IMR-90 (cell line): ENCODE results near the gene TACC2. TPM values are rescaled to one million over a fixed set of nuclear protein-coding genes. Genes with fewer than 3 reads are reported as not detected.

Experiments used
- ATAC-seq: fragments of 200-7000 bp; cut with Tn5 transposase; 2 replicates; pipeline ENCODE4 v1.9.1; 2020; ENCODE audit warnings: low read depth, mild to moderate bottlenecking, moderate library complexity
- BruUV-seq: library from RNA; stranded (reverse); fragments of 400-500 nt; replicated peaks from 2 replicates; lab custom pipeline; 2021; lab: Mats Ljungman, UMichigan
- CTCF ChIA-PET: fragments of 300-600 bp; formaldehyde crosslinking; extraction: SDS; loops from one replicate; lab custom pipeline; 2021; ENCODE audit warnings: antibody characterized with exemption; lab: Yijun Ruan, JAX
- POLR2A ChIA-PET: fragments of 300-600 bp; sonication (Branson Sonifier 250); formaldehyde crosslinking; loops from one replicate; lab custom pipeline; 2022; ENCODE audit warnings: antibody characterized with exemption; ENCODE audit not compliant: unreplicated experiment; lab: Charles Lee
- DNase-seq: peaks from one replicate; pipeline ENCODE4 v3.0.0; 2013
- H2AFZ ChIP-seq: replicated peaks from 2 replicates; pipeline ENCODE3; 2013; ENCODE audit warnings: low read length, mild to moderate bottlenecking; ENCODE audit not compliant: poor library complexity
- H2AK5ac ChIP-seq: 2 replicates; pipeline ENCODE4 v1.6.1; 2013; ENCODE audit warnings: low read depth, low read length, inconsistent platforms
- H2AK9ac ChIP-seq: replicated peaks from 2 replicates; pipeline ENCODE3; 2013; ENCODE audit warnings: mild to moderate bottlenecking, low read depth, low read length, moderate library complexity; ENCODE audit not compliant: poor library complexity
- H2BK120ac ChIP-seq: 2 replicates; pipeline ENCODE4 v1.6.1; 2013; ENCODE audit warnings: low read depth, low read length, inconsistent platforms
- H2BK15ac ChIP-seq: 3 replicates; pipeline ENCODE4 v1.6.1; 2013; ENCODE audit warnings: low read depth, low read length, inconsistent platforms
- H2BK20ac ChIP-seq: 2 replicates; pipeline ENCODE4 v1.6.1; 2013; ENCODE audit warnings: low read depth, mild to moderate bottlenecking, inconsistent platforms, low read length, moderate library complexity
- H2BK5ac ChIP-seq: 2 replicates; pipeline ENCODE4 v1.6.1; 2013; ENCODE audit warnings: mild to moderate bottlenecking, low read depth, low read length, inconsistent platforms; ENCODE audit not compliant: poor library complexity, severe bottlenecking
- H3K14ac ChIP-seq: replicated peaks from 2 replicates; pipeline ENCODE4 v1.6.1; 2013; ENCODE audit warnings: low read depth, low read length, inconsistent platforms
- H3K18ac ChIP-seq: 2 replicates; pipeline ENCODE4 v1.6.1; 2013; ENCODE audit warnings: low read depth, low read length, control low read depth
- H3K23ac ChIP-seq: 2 replicates; pipeline ENCODE4 v1.6.1; 2013; ENCODE audit warnings: low read depth, low read length, inconsistent platforms
- H3K27ac ChIP-seq: 2 replicates; pipeline ENCODE4 v1.5.1; 2013; ENCODE audit warnings: mild to moderate bottlenecking, control low read depth, low read length; ENCODE audit not compliant: insufficient read depth
- H3K27me3 ChIP-seq: 2 replicates; pipeline ENCODE4 v1.6.1; 2013; ENCODE audit warnings: low read length; ENCODE audit not compliant: control insufficient read depth, insufficient read depth
- H3K36me3 ChIP-seq: 2 replicates; pipeline ENCODE4 v1.6.1; 2013; ENCODE audit warnings: low read length, mixed read lengths; ENCODE audit not compliant: control insufficient read depth, insufficient read depth
- H3K4ac ChIP-seq: 2 replicates; pipeline ENCODE4 v1.6.1; 2013; ENCODE audit warnings: low read depth, low read length, inconsistent platforms
- H3K4me1 ChIP-seq: 2 replicates; pipeline ENCODE4 v1.6.1; 2013; ENCODE audit warnings: low read length, mixed read lengths; ENCODE audit not compliant: control insufficient read depth, insufficient read depth
- H3K4me2 ChIP-seq: 2 replicates; pipeline ENCODE4 v1.6.1; 2013; ENCODE audit warnings: low read depth, mild to moderate bottlenecking, control low read depth, low read length, moderate library complexity
- H3K4me3 ChIP-seq: 2 replicates; pipeline ENCODE4 v1.5.1; 2013; ENCODE audit warnings: low read depth, mild to moderate bottlenecking, control low read depth, low read length, moderate library complexity; ENCODE audit not compliant: insufficient read depth
- H3K56ac ChIP-seq: 2 replicates; pipeline ENCODE4 v1.6.1; 2013; ENCODE audit warnings: low read length, inconsistent platforms; ENCODE audit not compliant: insufficient read depth; ENCODE audit errors: extremely low read depth
- H3K79me1 ChIP-seq, 2 experiments: 2 replicates each; pipeline ENCODE4 v1.6.1; 2013; ENCODE audit warnings: low read length in 2 of 2, inconsistent platforms in 1 of 2, low read depth in 1 of 2
- H3K9ac ChIP-seq: 2 replicates; pipeline ENCODE4 v1.6.1; 2013; ENCODE audit warnings: low read depth, low read length, control low read depth
- H3K9me1 ChIP-seq: 2 replicates; pipeline ENCODE4 v1.6.1; 2013; ENCODE audit warnings: low read length, inconsistent platforms; ENCODE audit not compliant: insufficient read depth
- H3K9me3 ChIP-seq: 2 replicates; pipeline ENCODE4 v1.6.1; 2013; ENCODE audit warnings: low read length; ENCODE audit not compliant: control insufficient read depth, insufficient read depth
- H4K20me1 ChIP-seq: 2 replicates; pipeline ENCODE4 v1.6.1; 2013; ENCODE audit warnings: low read length, inconsistent platforms; ENCODE audit not compliant: insufficient read depth
- H4K5ac ChIP-seq: 2 replicates; pipeline ENCODE4 v1.6.1; 2013; ENCODE audit warnings: mild to moderate bottlenecking, low read depth, low read length, control low read depth
- H4K8ac ChIP-seq, 2 experiments: 2 replicates each; pipeline ENCODE4 v1.6.1; 2013; ENCODE audit warnings: low read depth in 2 of 2, low read length in 2 of 2, control low read depth in 1 of 2, inconsistent platforms in 1 of 2
- H4K91ac ChIP-seq: 2 replicates; pipeline ENCODE4 v1.6.1; 2013; ENCODE audit warnings: low read depth, low read length, inconsistent platforms; ENCODE audit not compliant: insufficient read depth
- BHLHE40 ChIP-seq: fragments of 150-350 bp; IDR thresholded peaks from 2 replicates; pipeline ENCODE4 v1.6.1; 2016; ENCODE audit warnings: mild to moderate bottlenecking, low read depth, low read length
- CEBPB ChIP-seq: IDR thresholded peaks from 2 replicates; pipeline ENCODE4 v1.6.1; 2012; ENCODE audit warnings: low read depth, low read length, improper control_type of control experiment
- CHD1 ChIP-seq: IDR thresholded peaks from 2 replicates; pipeline ENCODE4 v1.6.1; 2012; ENCODE audit warnings: low read depth, low read length, improper control_type of control experiment
- MAFK ChIP-seq: IDR thresholded peaks from 2 replicates; pipeline ENCODE4 v1.6.1; 2012; ENCODE audit warnings: low read depth, low read length, improper control_type of control experiment
- MXI1 ChIP-seq: IDR thresholded peaks from 2 replicates; pipeline ENCODE4 v1.6.1; 2012; ENCODE audit warnings: low read depth, mild to moderate bottlenecking, low read length, moderate library complexity, borderline replicate concordance
- NFE2L2 ChIP-seq: fragments of 150-350 bp; IDR thresholded peaks from 2 replicates; pipeline ENCODE4 v1.6.1; 2016; ENCODE audit warnings: low read depth, mild to moderate bottlenecking, low read length
- RFX5 ChIP-seq: IDR thresholded peaks from 2 replicates; pipeline ENCODE4 v1.8.0; 2012; ENCODE audit warnings: low read depth, mild to moderate bottlenecking, low read length, moderate library complexity
- SMC3 ChIP-seq: fragments of 150-350 bp; IDR thresholded peaks from 2 replicates; pipeline ENCODE4 v1.6.1; 2016; ENCODE audit warnings: low read depth, mild to moderate bottlenecking, antibody characterized with exemption, low read length, moderate library complexity
- WGBS, 2 experiments: methylation state at CpG; one replicate each; pipeline versions ENCODE4 v1.1.5 to v1.1.7; 2013; ENCODE audit warnings: missing lambda C conversion rate in 2 of 2; ENCODE audit not compliant: insufficient read length in 1 of 2; ENCODE audit errors: extremely low coverage in 2 of 2; 5-methylcytosine and 5-hydroxymethylcytosine counted together
- dilution Hi-C: fragments of 300-500 bp; cut with HindIII; formaldehyde crosslinking; loops from one replicate; pipeline ENCODE4 v1.14.3; 2018; ENCODE audit warnings: low sequenced_read_pairs; ENCODE audit not compliant: unreplicated experiment
- in situ Hi-C: fragments of 300-500 bp; cut with MboI; formaldehyde crosslinking; loops from 3 replicates; pipeline ENCODE4 v1.14.3; 2019; ENCODE audit warnings: low sequenced_read_pairs, inconsistent platforms, mixed read lengths
- intact Hi-C: fragments of 100-400 bp; cut with micrococcal nuclease; formaldehyde crosslinking; loops from 2 replicates; pipeline ENCODE4 v1.10.0; 2022
- polyA plus RNA-seq, 3 experiments: library from polyadenylated mRNA; depleted of rRNA; stranded (reverse); fragments of >200 nt; gene quantifications; 2 replicates each; pipeline ENCODE4 v1.2.3, GENCODE V29; 2012; ENCODE audit warnings: low replicate concordance in 1 of 3
- total RNA-seq: library from RNA; depleted of rRNA; stranded (reverse); fragments of >200 nt; gene quantifications from 2 replicates; pipeline ENCODE4 v1.2.3, GENCODE V29; 2012
- TF ChIP-seq, protein P1 (sequence below): fragments of 150-350 bp; IDR thresholded peaks from 2 replicates; pipeline ENCODE4 v1.6.1; 2016; ENCODE audit warnings: low read depth, mild to moderate bottlenecking, low read length, moderate library complexity, borderline replicate concordance

TACC2 gene
- total and polyA plus RNA-seq, 2 of the 4 experiments (the other 2 are of a cell fraction) = 2.9 to 15.4 TPM

DNA sequence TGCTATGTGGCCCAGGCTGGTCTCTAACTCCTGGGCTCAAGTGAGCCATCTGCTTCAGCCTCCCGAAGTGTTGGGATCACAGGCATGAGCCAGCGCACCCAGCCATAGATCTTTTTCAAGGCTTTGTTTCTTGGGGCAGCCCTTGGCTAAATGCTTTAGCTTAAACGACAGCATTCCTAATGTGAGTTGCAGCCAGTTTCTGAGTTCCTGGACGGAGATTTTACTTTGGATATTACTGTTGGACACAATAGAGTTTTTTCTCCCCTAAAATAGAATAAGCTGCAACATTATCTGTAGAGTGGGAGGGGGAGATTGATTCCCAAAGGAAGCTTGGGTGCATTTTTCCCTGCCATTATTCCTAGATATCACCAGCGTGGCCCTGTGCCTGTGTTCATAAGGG lies 179.1 kb downstream of the TACC2 start:
- Histone ChIP-seq H3K14ac (no peak overlapping the region), H2BK20ac (no peak overlapping the region), H3K79me1 (peaks cover 33 to 49% of the 10 kb centered on the region in 2 experiments), H3K27me3 (no peaks in the 10 kb centered on the region), H2BK120ac (no peak overlapping the region), H2AK9ac (no peak overlapping the region), H3K56ac (no peak overlapping the region), H3K4ac (no peak overlapping the region), H3K23ac (no peak overlapping the region), H4K5ac (no peak overlapping the region), H3K4me1 (peaks cover 4% of the 10 kb centered on the region), H2AFZ (no peak overlapping the region), H4K8ac (no peak overlapping the region), H4K91ac (no peak overlapping the region), H2AK5ac (no peak overlapping the region), H3K9me3 (no peaks in the 10 kb centered on the region), H3K9me1 (peaks cover 3% of the 10 kb centered on the region; the same call in 1 of the 2 replicates), H4K20me1 (peaks cover 7% of the 10 kb centered on the region; the same call in 1 of the 2 replicates), H3K27ac (no peak overlapping the region), H3K4me3 (no peak overlapping the region), H3K4me2 (no peak overlapping the region), H2BK15ac (no peak overlapping the region), H3K36me3 (no peaks in the 10 kb centered on the region), H3K9ac (no peak overlapping the region), H2BK5ac (no peak overlapping the region), H3K18ac (no peak overlapping the region)
- DNase-seq (no peak), ATAC-seq (no peak)
- in situ Hi-C loops = loop anchor here (25.0 kb wide), 1 partner anchor 694 kb away; no protein-coding TSS in a partner anchor
- dilution Hi-C loops = no loop called here
- BruUV-seq = no TSS peak
- POLR2A ChIA-PET = no interaction called here
- 100% methylated on average over 1 of the region's 5 CpGs; no CpG with 5 or more reads in 1 of the 2 experiments for WGBS, 2 experiments
- intact Hi-C loops = no loop called here
- no peak for TF ChIP-seq NFE2L2
- TF ChIP-seq CHD1 = no peak
- TF ChIP-seq BHLHE40 = no peak
- TF ChIP-seq, protein P1, sequence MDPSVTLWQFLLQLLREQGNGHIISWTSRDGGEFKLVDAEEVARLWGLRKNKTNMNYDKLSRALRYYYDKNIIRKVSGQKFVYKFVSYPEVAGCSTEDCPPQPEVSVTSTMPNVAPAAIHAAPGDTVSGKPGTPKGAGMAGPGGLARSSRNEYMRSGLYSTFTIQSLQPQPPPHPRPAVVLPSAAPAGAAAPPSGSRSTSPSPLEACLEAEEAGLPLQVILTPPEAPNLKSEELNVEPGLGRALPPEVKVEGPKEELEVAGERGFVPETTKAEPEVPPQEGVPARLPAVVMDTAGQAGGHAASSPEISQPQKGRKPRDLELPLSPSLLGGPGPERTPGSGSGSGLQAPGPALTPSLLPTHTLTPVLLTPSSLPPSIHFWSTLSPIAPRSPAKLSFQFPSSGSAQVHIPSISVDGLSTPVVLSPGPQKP = no peak
- TF ChIP-seq SMC3 = no peak
- no peak for TF ChIP-seq MXI1
- no peak for TF ChIP-seq MAFK
- TF ChIP-seq RFX5 = no peak
- no peak for TF ChIP-seq CEBPB
- CTCF ChIA-PET = interaction anchor here (0.6 to 1.4 kb wide), 2 partner anchors 14 to 117 kb away, joined by 3 to 4 read pairs; no protein-coding TSS in a partner anchor
